GM18507 (cell line): ENCODE data around the gene NEK6.

ENCODE experiments used
- DNase-seq: peaks from one replicate; pipeline ENCODE4 v3.0.0; 2011; ENCODE audit warnings: low read depth; ENCODE audit not compliant: insufficient read length; ENCODE audit errors: extremely low spot score
- FAIRE-seq: peaks from 2 replicates; lab custom pipeline; 2011; peaks lifted over from hg19 to GRCh38; lab: Jason Lieb, UNC

The NEK6 gene

GRCh38 chr9:124384846-124385245 is 127.1 kb downstream of the NEK6 start:
- no peak for DNase-seq
- FAIRE-seq = no peak

DNA sequence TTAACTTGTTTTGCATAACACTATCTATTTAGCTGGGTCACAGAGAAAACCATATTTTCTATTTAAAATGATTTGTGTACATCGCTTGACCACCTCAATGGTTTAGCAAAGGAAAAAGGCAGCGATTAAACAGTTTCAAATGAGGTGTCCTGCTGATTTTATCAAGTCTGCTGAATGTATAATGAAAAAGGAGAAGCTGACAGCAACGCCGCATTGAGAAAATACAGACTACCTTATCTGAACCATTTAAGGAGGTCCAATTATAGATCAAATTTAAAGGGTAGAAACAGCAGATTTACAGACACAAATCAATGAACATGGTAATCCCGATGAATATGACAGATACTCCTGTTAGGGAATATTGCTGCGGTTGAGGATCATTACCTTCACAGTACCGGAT is 127.9 kb downstream of the NEK6 start:
- DNase-seq (no peak), FAIRE-seq (no peak)

DNA sequence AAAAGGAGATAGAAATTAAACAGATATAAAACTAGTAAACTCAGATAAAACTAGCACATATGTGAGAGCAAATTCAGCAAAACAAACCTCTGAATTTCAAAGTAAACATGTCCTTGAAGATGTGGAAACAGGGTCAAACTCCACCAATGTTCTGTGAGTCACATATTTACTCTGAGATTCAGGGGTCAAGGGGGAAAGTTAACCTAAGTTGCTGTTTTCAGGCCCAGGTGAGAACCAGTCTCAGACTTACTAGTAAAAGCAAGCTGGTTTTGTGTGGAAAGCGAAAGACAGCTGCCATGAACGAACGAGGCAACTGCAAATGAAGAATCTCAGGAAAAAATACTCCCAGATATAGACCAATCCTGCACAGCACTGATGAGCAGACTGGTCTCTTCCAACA is 128.5 kb downstream of the NEK6 start:
- DNase-seq = no peak
- no peak for FAIRE-seq

GRCh38 chr9:124388275-124389048 is 130.7 kb downstream of the NEK6 start:
- DNase-seq = no peak
- no peak for FAIRE-seq

DNA sequence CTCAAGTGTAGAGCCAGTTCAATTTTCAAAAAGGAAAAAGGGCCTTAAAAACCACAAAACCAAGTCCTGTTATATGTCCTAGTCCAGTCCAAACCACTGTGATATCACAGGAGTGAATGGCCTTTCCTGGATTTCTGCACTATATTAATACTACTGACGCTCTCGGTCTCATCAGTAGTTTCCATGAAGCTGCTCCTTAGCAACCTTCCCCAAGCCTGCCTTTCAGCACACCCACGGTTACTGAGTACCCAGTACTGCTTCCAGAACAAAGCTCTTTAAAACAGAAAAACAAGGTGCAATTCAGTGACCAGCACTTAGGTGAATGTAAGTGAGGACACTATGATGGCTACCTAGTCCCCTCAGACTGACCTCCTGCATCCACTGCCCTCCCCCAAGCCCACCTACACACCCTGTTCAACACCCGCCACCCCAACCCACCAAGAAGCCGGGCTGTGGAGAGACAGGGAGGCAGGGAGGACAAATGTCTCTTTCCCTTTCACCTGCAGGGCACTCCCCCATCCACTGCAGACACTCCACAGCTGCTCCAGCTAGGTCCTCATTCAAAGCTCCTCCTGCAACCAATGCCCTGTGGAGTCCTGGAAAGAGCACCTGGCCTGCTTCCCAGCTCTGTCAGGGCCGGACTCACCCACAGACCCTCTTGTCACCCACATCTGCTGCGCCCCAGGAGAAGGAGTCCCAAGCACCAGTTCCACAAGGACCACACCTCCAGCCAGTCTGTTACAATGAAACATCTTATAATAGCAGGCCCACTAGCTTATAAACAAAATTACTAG is 131.6 kb downstream of the NEK6 start:
- no peak for FAIRE-seq
- no peak for DNase-seq

DNA sequence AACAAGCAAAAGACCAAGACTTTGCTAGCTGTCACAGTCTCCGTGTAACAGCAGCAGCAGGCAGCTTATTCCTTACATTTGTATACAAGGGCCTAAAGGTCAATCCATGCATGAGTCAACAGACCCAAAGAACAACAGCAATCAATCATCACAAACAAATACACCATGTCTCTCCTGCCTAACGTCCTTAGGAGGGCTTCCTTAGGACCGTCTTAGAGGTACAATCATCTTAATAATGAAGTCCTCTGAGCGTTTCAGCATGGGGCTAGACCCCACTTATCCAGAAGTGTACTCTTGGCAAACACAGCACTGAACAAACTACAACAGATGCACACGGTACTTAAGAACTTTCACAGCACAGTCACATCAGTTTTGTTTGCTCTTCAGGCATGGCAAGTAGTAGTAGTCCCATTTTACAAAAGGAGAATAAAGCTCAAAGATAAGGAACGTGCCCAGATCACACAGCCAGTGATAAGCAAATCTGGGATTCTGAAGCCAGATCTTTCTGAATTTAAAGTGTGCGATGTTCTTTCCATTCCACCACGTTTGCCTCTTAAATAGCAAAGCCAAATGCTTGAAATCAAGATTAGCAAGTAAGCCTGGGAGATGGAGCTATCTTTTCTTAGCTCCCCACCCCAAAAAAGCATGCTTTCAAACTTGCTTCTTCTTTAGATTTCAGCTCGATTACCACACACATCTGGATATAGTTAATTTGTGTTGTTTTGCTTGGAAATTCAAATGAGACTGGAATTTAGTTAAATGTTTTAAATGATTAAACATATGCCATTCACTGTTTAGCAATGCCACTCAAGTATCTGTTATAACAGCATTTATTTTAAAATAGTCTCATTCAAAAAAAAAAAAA is 133.3 kb downstream of the NEK6 start:
- no peak for DNase-seq
- no peak for FAIRE-seq

DNA sequence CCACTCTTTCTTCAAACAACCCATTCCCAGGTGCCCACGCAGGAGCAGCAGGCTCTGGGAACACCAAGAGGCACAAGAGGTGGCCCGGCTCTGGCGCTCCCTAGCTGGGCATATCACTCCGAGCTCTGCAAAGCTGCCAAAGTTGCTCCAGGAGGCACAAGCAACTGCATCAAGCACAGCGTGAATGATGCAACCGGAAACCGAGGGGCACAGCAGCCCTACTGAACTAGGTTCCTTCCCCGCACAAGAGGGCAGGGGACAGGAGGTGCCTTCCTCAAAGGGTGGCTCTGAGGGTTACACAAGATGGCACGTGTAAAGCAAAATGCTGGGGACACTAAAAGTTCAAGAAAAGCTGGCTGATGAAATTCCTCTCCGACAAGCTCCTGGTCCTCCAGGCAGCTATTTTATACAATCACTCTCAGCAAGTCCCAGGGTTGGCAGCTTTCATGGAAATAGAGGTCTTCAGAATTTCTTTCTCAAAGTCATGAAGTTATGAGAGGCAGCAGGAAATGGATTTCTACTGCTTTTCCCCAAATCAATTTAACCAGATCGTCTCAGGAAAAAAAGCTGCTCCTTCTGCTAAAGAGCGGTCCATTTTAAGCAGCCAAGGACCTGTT is 134.6 kb downstream of the NEK6 start:
- DNase-seq (no peak), FAIRE-seq (no peak)

DNA sequence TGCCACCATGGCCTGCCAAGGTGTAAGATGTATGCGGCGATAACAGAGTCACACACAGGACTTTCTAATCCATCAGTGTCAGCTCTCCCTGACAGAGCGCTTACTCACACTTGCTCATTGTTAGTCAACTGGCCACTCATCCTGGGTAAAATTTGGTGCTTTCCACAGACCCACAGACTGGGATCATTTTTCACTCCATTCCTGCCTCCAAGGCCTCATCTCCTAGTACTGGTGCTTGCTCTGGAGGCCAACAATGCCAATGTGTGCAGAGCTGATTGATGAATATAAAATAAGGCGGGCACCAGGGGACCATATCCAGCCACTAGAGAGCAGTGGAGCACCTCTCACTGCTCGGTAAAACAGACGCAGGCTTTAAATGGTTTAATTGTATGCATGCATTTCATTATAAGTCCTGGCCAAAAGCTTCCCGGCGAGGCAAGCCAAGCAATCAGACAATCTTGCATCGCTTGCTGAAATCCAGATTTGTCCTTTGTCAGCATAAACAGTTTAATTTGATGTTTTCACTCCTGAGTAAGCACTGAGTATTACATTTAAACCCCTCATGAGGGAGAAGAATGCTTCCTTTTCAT is 135.2 kb downstream of the NEK6 start:
- DNase-seq (no peak), FAIRE-seq (no peak)

GRCh38 chr9:124394167-124394566 is 136.4 kb downstream of the NEK6 start:
- no peak for DNase-seq

DNA sequence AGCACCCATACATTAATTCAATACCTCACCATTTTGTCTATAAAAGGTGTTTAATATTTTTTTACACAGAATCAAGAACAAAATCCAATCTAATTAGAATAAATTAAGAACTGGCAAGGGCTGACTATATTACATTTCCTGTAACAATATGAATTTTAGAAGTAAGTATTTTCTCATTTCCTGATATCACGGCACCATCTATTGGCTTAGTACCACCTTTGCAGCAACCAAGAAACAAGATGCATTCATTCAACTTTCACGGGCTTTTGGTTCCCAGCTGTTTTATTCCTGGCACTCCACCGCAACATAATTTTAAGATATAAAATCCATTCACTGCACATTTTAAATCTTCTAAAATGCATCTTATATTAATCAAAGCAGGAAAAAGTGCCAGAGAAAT is 136.8 kb downstream of the NEK6 start:
- no peak for DNase-seq

More at GRCh38 chr9:124394167-124394566, 136.4 kb downstream of the NEK6 start:
- FAIRE-seq = no peak

DNA sequence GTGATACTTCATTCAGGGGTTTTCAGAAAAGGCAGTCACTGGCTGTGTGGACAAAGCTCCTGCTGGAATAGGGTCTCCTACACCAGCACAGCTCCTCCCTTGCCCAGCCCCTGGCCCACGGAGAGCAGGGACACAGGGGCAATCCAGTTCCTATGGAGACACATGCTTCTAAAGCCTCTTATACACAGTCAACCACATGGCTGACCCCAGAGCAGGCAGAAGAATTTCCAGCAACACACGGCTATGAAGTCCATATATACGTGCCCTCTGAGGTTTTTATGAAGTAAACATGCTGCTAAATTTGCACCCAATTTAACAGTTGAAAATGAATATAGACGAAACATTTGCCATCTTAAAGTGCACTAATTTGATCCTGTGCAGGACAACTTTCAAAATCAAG is 138.1 kb downstream of the NEK6 start:
- FAIRE-seq = no peak

More for the DNA sequence above, 136.8 kb downstream of the NEK6 start:
- no peak for FAIRE-seq

GRCh38 chr9:124398191-124398935 is 140.6 kb downstream of the NEK6 start:
- DNase-seq (no peak), FAIRE-seq (no peak)

More for the DNA sequence above, 138.1 kb downstream of the NEK6 start:
- DNase-seq = no peak

DNA sequence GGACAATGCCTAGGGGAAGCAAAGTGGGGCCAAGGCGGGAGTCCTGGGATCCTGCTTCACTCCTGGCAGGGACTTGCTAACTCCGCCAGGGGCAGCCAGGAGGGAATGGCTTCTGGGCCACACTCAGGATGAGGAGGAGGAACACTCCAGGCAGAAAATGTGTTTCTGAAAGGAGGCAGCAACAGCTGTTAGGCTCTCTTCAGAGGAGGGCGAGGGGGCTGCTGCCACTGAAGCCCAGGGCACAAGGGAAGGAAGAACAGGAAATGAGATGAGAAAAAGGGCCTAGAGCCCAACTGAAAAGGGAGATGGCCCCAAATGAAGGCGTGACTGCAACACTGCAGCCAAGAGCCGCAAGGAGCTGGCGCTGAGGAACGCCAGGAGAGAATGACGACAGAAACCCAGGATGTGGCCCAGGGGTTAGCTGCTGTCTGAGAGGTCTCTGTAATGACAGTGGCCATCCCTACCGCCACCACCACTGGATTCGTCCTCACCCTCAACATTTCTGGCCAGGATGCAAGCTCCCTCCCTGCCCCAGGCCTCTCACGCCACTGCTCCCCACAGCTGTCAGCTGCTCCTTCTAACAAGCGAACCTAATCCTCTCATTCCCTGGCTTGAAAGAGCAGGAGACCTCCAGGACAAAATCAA is 141.7 kb downstream of the NEK6 start:
- DNase-seq (no peak), FAIRE-seq (no peak)

- no peak for FAIRE-seq
Measured at GRCh38 chr9:124399968-124400940, 142.5 kb downstream of the NEK6 start.

More at GRCh38 chr9:124399968-124400940, 142.5 kb downstream of the NEK6 start:
- DNase-seq = no peak
